ENCODE data around the gene YEATS4. TPM values are rescaled to one million over a fixed set of nuclear protein-coding genes. Genes with fewer than 3 reads are reported as not detected.

Gene YEATS4
- total and polyA plus RNA-seq, 2 donors from 2014 or later, result 14.5 to 15.6 TPM

- no peak overlapping the region for H3K27ac ChIP-seq (ENCODE audit: low read depth in 2 of 2, low read length in 2 of 2)
- no peak for FAIRE-seq
- DNase-seq, result no peak
- H3K36me3 ChIP-seq (ENCODE audit: control insufficient read depth in 2 of 3, insufficient read depth in 3 of 3, low read length in 3 of 3), result no peaks in the 10 kb centered on the region
- H3K4me1 ChIP-seq (ENCODE audit: control insufficient read depth in 2 of 3, insufficient read depth in 2 of 3, low read depth in 1 of 3, low read length in 3 of 3), result no peaks in the 10 kb centered on the region
- no peak overlapping the region for H3K4me3 ChIP-seq (ENCODE audit: low read length in 3 of 3)
- no peaks in the 10 kb centered on the region for H3K27me3 ChIP-seq (ENCODE audit: control insufficient read depth, insufficient read depth, low read length)
- intact Hi-C loops (cut with DNase I), result no loop called here
- TF ChIP-seq CTCF (IDR thresholded peaks at IDR 0.05; ENCODE audit: borderline replicate concordance, extremely low read depth, insufficient read depth), result no peak
- no peak overlapping the region for H3K9ac ChIP-seq (ENCODE audit: low read length in 3 of 3)
- H3K9me3 ChIP-seq (ENCODE audit: control insufficient read depth in 2 of 3, insufficient read depth in 1 of 3, low read length in 3 of 3), result peaks cover 0 to 3% (median 0%) of the 10 kb centered on the region in 3 donors
These were observed 38.4 kb downstream of the YEATS4 start for GRCh38 chr12:69397978-69398377.

GRCh38 chr12:69401940-69402339 lies 42.4 kb downstream of the YEATS4 start:
- H3K9me3 ChIP-seq (ENCODE audit: control insufficient read depth in 2 of 3, insufficient read depth in 1 of 3, low read length in 3 of 3), result no peaks in the 10 kb centered on the region
- no peak for TF ChIP-seq CTCF (IDR thresholded peaks at IDR 0.05; ENCODE audit: borderline replicate concordance, extremely low read depth, insufficient read depth)
- no peaks in the 10 kb centered on the region for H3K36me3 ChIP-seq (ENCODE audit: control insufficient read depth in 2 of 3, insufficient read depth in 3 of 3, low read length in 3 of 3)
- FAIRE-seq (no peak), DNase-seq (no peak)
- H3K4me1 ChIP-seq (ENCODE audit: control insufficient read depth in 2 of 3, insufficient read depth in 2 of 3, low read depth in 1 of 3, low read length in 3 of 3), result no peaks in the 10 kb centered on the region
- H3K27me3 ChIP-seq (ENCODE audit: control insufficient read depth, insufficient read depth, low read length), result no peaks in the 10 kb centered on the region
- no peak overlapping the region for H3K9ac ChIP-seq (ENCODE audit: low read length in 3 of 3)
- no peak overlapping the region for H3K27ac ChIP-seq (ENCODE audit: low read depth in 2 of 2, low read length in 2 of 2)
- intact Hi-C loops (cut with DNase I), result no loop called here
- no peak overlapping the region for H3K4me3 ChIP-seq (ENCODE audit: low read length in 3 of 3)

GRCh38 chr12:69404851-69405565 lies 45.5 kb downstream of the YEATS4 start:
- FAIRE-seq, result no peak
- Histone ChIP-seq H3K9ac (ENCODE audit: low read length in 3 of 3) (no peak overlapping the region), H3K4me3 (ENCODE audit: low read length in 3 of 3) (no peak overlapping the region), H3K36me3 (ENCODE audit: control insufficient read depth in 2 of 3, insufficient read depth in 3 of 3, low read length in 3 of 3) (no peaks in the 10 kb centered on the region), H3K27me3 (ENCODE audit: control insufficient read depth, insufficient read depth, low read length) (no peaks in the 10 kb centered on the region), H3K4me1 (ENCODE audit: control insufficient read depth in 2 of 3, insufficient read depth in 2 of 3, low read depth in 1 of 3, low read length in 3 of 3) (no peaks in the 10 kb centered on the region), H3K27ac (ENCODE audit: low read depth in 2 of 2, low read length in 2 of 2) (no peak overlapping the region), H3K9me3 (ENCODE audit: control insufficient read depth in 2 of 3, insufficient read depth in 1 of 3, low read length in 3 of 3) (no peaks in the 10 kb centered on the region)
- DNase-seq, result no peak
- TF ChIP-seq CTCF (IDR thresholded peaks at IDR 0.05; ENCODE audit: borderline replicate concordance, extremely low read depth, insufficient read depth), result no peak
- intact Hi-C loops (cut with DNase I), result no loop called here

- no peak for DNase-seq
- TF ChIP-seq CTCF (IDR thresholded peaks at IDR 0.05; ENCODE audit: borderline replicate concordance, extremely low read depth, insufficient read depth), result no peak
- FAIRE-seq, result no peak
- Histone ChIP-seq H3K9ac (ENCODE audit: low read length in 3 of 3) (no peak overlapping the region), H3K4me1 (ENCODE audit: control insufficient read depth in 2 of 3, insufficient read depth in 2 of 3, low read depth in 1 of 3, low read length in 3 of 3) (no peaks in the 10 kb centered on the region), H3K27ac (ENCODE audit: low read depth in 2 of 2, low read length in 2 of 2) (no peak overlapping the region), H3K9me3 (ENCODE audit: control insufficient read depth in 2 of 3, insufficient read depth in 1 of 3, low read length in 3 of 3) (no peaks in the 10 kb centered on the region), H3K36me3 (ENCODE audit: control insufficient read depth in 2 of 3, insufficient read depth in 3 of 3, low read length in 3 of 3) (no peaks in the 10 kb centered on the region), H3K4me3 (ENCODE audit: low read length in 3 of 3) (no peak overlapping the region), H3K27me3 (ENCODE audit: control insufficient read depth, insufficient read depth, low read length) (no peaks in the 10 kb centered on the region)
- intact Hi-C loops (cut with DNase I), result no loop called here
These were observed 46.0 kb downstream of the YEATS4 start for GRCh38 chr12:69405566-69405865.
